ENCODE data around the gene CCL25. TPM values are rescaled to one million over a fixed set of nuclear protein-coding genes. Genes with fewer than 3 reads are reported as not detected.

CCL25 gene
- total and polyA plus RNA-seq, 9 of the 15 experiments (the other 6 are each of a cell fraction or from before 2014, with no cell fraction given) = 0.15 TPM; not detected in 8

GRCh38 chr19:8109455-8109854 is 56.9 kb downstream of the CCL25 start:
- CTCF ChIA-PET (ENCODE audit: low intra/inter-chr PET ratio) = no interaction called here
- in situ Hi-C loops (cut with MboI) = no loop called here
- TF ChIP-seq STAT6 (CRISPR knock-in tag; IDR thresholded peaks at IDR 0.05) (no peak), TAF9B (IDR thresholded peaks at IDR 0.05; ENCODE audit: partially characterized antibody) (no peak), BCL6 (CRISPR knock-in tag; IDR thresholded peaks at IDR 0.05) (no peak), KAT2B (IDR thresholded peaks at IDR 0.05; ENCODE audit: low read depth, low read length) (no peak), DPF2 (IDR thresholded peaks at IDR 0.05) (no peak), KDM2B (CRISPR knock-in tag; IDR thresholded peaks at IDR 0.05) (no peak), ZKSCAN1 (IDR thresholded peaks at IDR 0.05; ENCODE audit: low read depth, low read length) (no peak), ZFP30 (CRISPR knock-in tag; IDR thresholded peaks at IDR 0.05; ENCODE audit: borderline replicate concordance) (no peak), SOX6 (IDR thresholded peaks at IDR 0.05) (no peak), ATF4 (CRISPR knock-in tag; IDR thresholded peaks at IDR 0.05) (no peak), ATF2 (CRISPR knock-in tag; IDR thresholded peaks at IDR 0.05) (no peak), TRIM28 (IDR thresholded peaks at IDR 0.05) (no peak), NBN (IDR thresholded peaks at IDR 0.05; ENCODE audit: low read depth) (no peak), PHF21A (IDR thresholded peaks at IDR 0.05; ENCODE audit: borderline replicate concordance, low read depth) (no peak), PTTG1 (tag; IDR thresholded peaks at IDR 0.05; ENCODE audit: low read depth) (no peak)
- TF ChIP-seq, protein P1, sequence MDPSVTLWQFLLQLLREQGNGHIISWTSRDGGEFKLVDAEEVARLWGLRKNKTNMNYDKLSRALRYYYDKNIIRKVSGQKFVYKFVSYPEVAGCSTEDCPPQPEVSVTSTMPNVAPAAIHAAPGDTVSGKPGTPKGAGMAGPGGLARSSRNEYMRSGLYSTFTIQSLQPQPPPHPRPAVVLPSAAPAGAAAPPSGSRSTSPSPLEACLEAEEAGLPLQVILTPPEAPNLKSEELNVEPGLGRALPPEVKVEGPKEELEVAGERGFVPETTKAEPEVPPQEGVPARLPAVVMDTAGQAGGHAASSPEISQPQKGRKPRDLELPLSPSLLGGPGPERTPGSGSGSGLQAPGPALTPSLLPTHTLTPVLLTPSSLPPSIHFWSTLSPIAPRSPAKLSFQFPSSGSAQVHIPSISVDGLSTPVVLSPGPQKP (CRISPR knock-in tag; IDR thresholded peaks at IDR 0.05) = no peak

More at GRCh38 chr19:8109455-8109854, 56.9 kb downstream of the CCL25 start:
- no peak overlapping the region for H3K9ac ChIP-seq (ENCODE audit: insufficient read depth in 1 of 2, low read depth in 2 of 2, low read length in 2 of 2)
- H3K4me2 ChIP-seq (ENCODE audit: insufficient read depth, low read length) = no peak overlapping the region
- H3K27me3 ChIP-seq (ENCODE audit: control insufficient read depth in 2 of 2, insufficient read depth in 2 of 2, low read length in 2 of 2) = peaks cover 33 to 43% of the 10 kb centered on the region in 2 experiments
- no peak overlapping the region for H2AFZ ChIP-seq (ENCODE audit: low read depth, low read length)
- no peaks in the 10 kb centered on the region for H3K9me3 ChIP-seq (replicated peaks; ENCODE audit: control insufficient read depth, insufficient read depth, low read depth, low read length)
- H3K9me1 ChIP-seq (ENCODE audit: control insufficient read depth, insufficient read depth, low read length) = peaks cover 4% of the 10 kb centered on the region
- no peaks in the 10 kb centered on the region for H3K79me2 ChIP-seq (ENCODE audit: control insufficient read depth, insufficient read depth, low read length)
- 2% methylated on average over 12 of the region's 12 CpGs for WGBS (ENCODE audit: insufficient coverage, low coverage, missing lambda C conversion rate)
- H4K20me1 ChIP-seq (replicated peaks; ENCODE audit: control insufficient read depth, insufficient read depth, low read length) = 0 out of 2 replicates have a peak, but pooled peaks cover 13% of the 10 kb centered on the region
- H3K36me3 ChIP-seq (ENCODE audit: control insufficient read depth, insufficient read depth, low read length) = no peaks in the 10 kb centered on the region
- peaks cover 0 to 5% of the 10 kb centered on the region in 2 experiments; a peak in 1 of 5 replicates for H3K4me1 ChIP-seq (replicated peaks in 1 of 2; ENCODE audit: control insufficient read depth in 2 of 2, insufficient read depth in 2 of 2, low read length in 2 of 2)
- ATAC-seq (no peak), DNase-seq (ENCODE audit: extremely low read depth in 1 of 4, low spot score in 3 of 4) (peak in 2 of 4 experiments; percentile 6 to 7), FAIRE-seq (no peak)
- intact Hi-C loops (cut with micrococcal nuclease) = no loop called here
- no peak overlapping the region for H3K4me3 ChIP-seq
- BruUV-seq (replicated peaks) = no TSS peak
- H3K27ac ChIP-seq (ENCODE audit: extremely low read depth, low read depth, low read length) = no peak overlapping the region
- POLR2A ChIA-PET = no interaction called here
